ENCODE results near the gene KCNQ2. TPM values are rescaled to one million over a fixed set of nuclear protein-coding genes. Genes with fewer than 3 reads are reported as not detected.
"Not testable (repeated sequence)": the region's sequence is repeated elsewhere in the genome, so short reads cannot be mapped to it uniquely, and the experiment has no call there.

Gene KCNQ2
- total RNA-seq, 1 experiment from 2014 or later, result under 0.01 TPM

GRCh38 chr20:63491078-63491477, 18.6 kb upstream of the KCNQ2 start:
- DNase-seq (ENCODE audit: low read depth), result no peak

- DNase-seq (ENCODE audit: low read depth), result no peak
Measured at GRCh38 chr20:63490416-63490815, 18.0 kb upstream of the KCNQ2 start.

GRCh38 chr20:63488315-63489251, 16.1 kb upstream of the KCNQ2 start:
- no peak for DNase-seq (ENCODE audit: low read depth)

GRCh38 chr20:63487781-63488241, 15.4 kb upstream of the KCNQ2 start:
- DNase-seq (ENCODE audit: low read depth), result no peak

- no peak for DNase-seq (ENCODE audit: low read depth)
Measured at GRCh38 chr20:63487116-63487764, 14.8 kb upstream of the KCNQ2 start.

- no peak for DNase-seq (ENCODE audit: low read depth)
Measured at GRCh38 chr20:63486300-63486855, 13.9 kb upstream of the KCNQ2 start.

GRCh38 chr20:63484651-63485403, 12.4 kb upstream of the KCNQ2 start:
- no peak for DNase-seq (ENCODE audit: low read depth)

GRCh38 chr20:63484236-63484635, 11.8 kb upstream of the KCNQ2 start:
- no peak for DNase-seq (ENCODE audit: low read depth)

- DNase-seq (ENCODE audit: low read depth), result no peak
Measured at GRCh38 chr20:63483834-63484233, 11.4 kb upstream of the KCNQ2 start.

- no peak for DNase-seq (ENCODE audit: low read depth)
Measured at GRCh38 chr20:63482021-63482587, 9.6 kb upstream of the KCNQ2 start.

GRCh38 chr20:63481503-63481902, 9.0 kb upstream of the KCNQ2 start:
- no peak for DNase-seq (ENCODE audit: low read depth)

GRCh38 chr20:63479695-63480419, 7.4 kb upstream of the KCNQ2 start:
- DNase-seq (ENCODE audit: low read depth), result not testable (repeated sequence)

- DNase-seq (ENCODE audit: low read depth), result no peak
Measured at GRCh38 chr20:63478346-63479302, 6.2 kb upstream of the KCNQ2 start.

GRCh38 chr20:63477944-63478343, 5.5 kb upstream of the KCNQ2 start:
- no peak for DNase-seq (ENCODE audit: low read depth)

GRCh38 chr20:63477061-63477616, 4.7 kb upstream of the KCNQ2 start:
- no peak for DNase-seq (ENCODE audit: low read depth)

- peak; percentile 30 for DNase-seq (ENCODE audit: low read depth)
Measured at GRCh38 chr20:63475209-63475608, 2.8 kb upstream of the KCNQ2 start.

- no peak for DNase-seq (ENCODE audit: low read depth)
Measured at GRCh38 chr20:63473555-63474449, 1.3 kb upstream of the KCNQ2 start.

- no peak for DNase-seq (ENCODE audit: low read depth)
Measured at GRCh38 chr20:63472862-63473390, 471 bp upstream of the KCNQ2 start.

Measured in HT1080 (cell line).